Neural cell (in vitro differentiated cells): ENCODE data around the gene CCL14. TPM values are rescaled to one million over a fixed set of nuclear protein-coding genes. Genes with fewer than 3 reads are reported as not detected.

ENCODE experiments used
- H2AFZ ChIP-seq: fragments of 200-600, 300-800 bp; sonication (generic), shearing (Covaris generic); 2 replicates; pipeline ENCODE4 v1.6.0; 2014; ENCODE audit warnings: low read depth, mild to moderate bottlenecking, antibody characterized with exemption, low read length, moderate library complexity
- H3F3A ChIP-seq: fragments of 200-600 bp; shearing (Covaris generic); 2 replicates; pipeline ENCODE4 v1.6.1; 2016; ENCODE audit warnings: mild to moderate bottlenecking, moderate library complexity, mixed read lengths, antibody characterized with exemption, low read length; ENCODE audit not compliant: insufficient read depth, poor library complexity, severe bottlenecking
- H3K27ac ChIP-seq: fragments of 200-600, 300-800 bp; sonication (generic), shearing (Covaris generic); 2 replicates; pipeline ENCODE4 v1.5.1; 2014; ENCODE audit warnings: mild to moderate bottlenecking, low read length, moderate library complexity
- H3K27me3 ChIP-seq: fragments of 300-800, 200-600 bp; sonication (generic), shearing (Covaris generic); 2 replicates; pipeline ENCODE4 v1.6.0; 2014; ENCODE audit warnings: mild to moderate bottlenecking, low read depth, low read length, moderate library complexity; ENCODE audit not compliant: insufficient read depth
- H3K36me3 ChIP-seq: fragments of 300-800, 200-600 bp; sonication (generic), shearing (Covaris generic); 2 replicates; pipeline ENCODE4 v1.5.1; 2014; ENCODE audit warnings: mild to moderate bottlenecking, antibody characterized with exemption, low read length, moderate library complexity; ENCODE audit not compliant: insufficient read depth
- H3K4me2 ChIP-seq: fragments of 300-800, 200-600 bp; sonication (generic), shearing (Covaris generic); 2 replicates; pipeline ENCODE4 v1.6.0; 2014; ENCODE audit warnings: mild to moderate bottlenecking, low read length
- H3K4me3 ChIP-seq: fragments of 300-800, 200-600 bp; sonication (generic), shearing (Covaris generic); 2 replicates; pipeline ENCODE4 v1.5.1; 2014; ENCODE audit warnings: mild to moderate bottlenecking, low read length, moderate library complexity
- H3K79me2 ChIP-seq: fragments of 200-600 bp; shearing (Covaris generic); replicated peaks from 2 replicates; pipeline ENCODE4 v1.6.0; 2014; ENCODE audit warnings: mild to moderate bottlenecking, low read length, moderate library complexity; ENCODE audit not compliant: insufficient read depth
- H3K9ac ChIP-seq: fragments of 300-800, 200-600 bp; sonication (generic), shearing (Covaris generic); 2 replicates; pipeline ENCODE4 v1.6.1; 2016; ENCODE audit warnings: mild to moderate bottlenecking, low read length, mixed read lengths
- H3K9me2 ChIP-seq: fragments of 200-600 bp; shearing (Covaris generic); 2 replicates; pipeline ENCODE4 v1.6.1; 2016; ENCODE audit warnings: mild to moderate bottlenecking, low read length, mixed read lengths; ENCODE audit not compliant: insufficient read depth
- H3K9me3 ChIP-seq: fragments of 200-600, 300-800 bp; sonication (generic), shearing (Covaris generic); 2 replicates; pipeline ENCODE4 v1.6.1; 2016; ENCODE audit warnings: mild to moderate bottlenecking, mixed run types, low read length, moderate library complexity, mixed read lengths
- H4K20me1 ChIP-seq: fragments of 200-600 bp; shearing (Covaris generic); 2 replicates; pipeline ENCODE4 v1.6.1; 2016; ENCODE audit warnings: mild to moderate bottlenecking, mixed run types; ENCODE audit not compliant: insufficient read depth
- EP300 ChIP-seq: fragments of 450-650 bp; conservative IDR thresholded peaks from 2 replicates; pipeline ENCODE4 v1.6.1; 2014; ENCODE audit warnings: antibody characterized with exemption, mild to moderate bottlenecking, moderate library complexity; ENCODE audit not compliant: poor library complexity, severe bottlenecking
- EZH2 ChIP-seq: fragments of 200-600, 300-800 bp; shearing (Covaris generic), sonication (generic); IDR thresholded peaks from 2 replicates; pipeline ENCODE4 v1.6.1; 2014; ENCODE audit warnings: antibody characterized with exemption, low read length, borderline replicate concordance, mild to moderate bottlenecking; ENCODE audit not compliant: insufficient read depth, poor library complexity, severe bottlenecking
- MXI1 ChIP-seq: fragments of 450-650 bp; conservative IDR thresholded peaks from 2 replicates; pipeline ENCODE4 v1.6.1; 2014; ENCODE audit warnings: antibody characterized with exemption, mild to moderate bottlenecking; ENCODE audit not compliant: poor library complexity, severe bottlenecking
- REST ChIP-seq: IDR thresholded peaks from 2 replicates; pipeline ENCODE4 v1.6.1; 2012; ENCODE audit warnings: borderline replicate concordance
- polyA plus RNA-seq: library from polyadenylated mRNA; depleted of rRNA; stranded (reverse); fragments of >200 nt; gene quantifications from 2 replicates; pipeline ENCODE4 v1.2.3, GENCODE V29; 2014
- TF ChIP-seq, protein P1 (sequence below): fragments of 450-650 bp; IDR thresholded peaks from 2 replicates; pipeline ENCODE4 v1.5.1; 2014; ENCODE audit warnings: antibody characterized with exemption, mild to moderate bottlenecking, moderate library complexity; ENCODE audit not compliant: poor library complexity, severe bottlenecking

CCL14 gene
- polyA plus RNA-seq, 1 donor from 2014 or later: not detected

DNA sequence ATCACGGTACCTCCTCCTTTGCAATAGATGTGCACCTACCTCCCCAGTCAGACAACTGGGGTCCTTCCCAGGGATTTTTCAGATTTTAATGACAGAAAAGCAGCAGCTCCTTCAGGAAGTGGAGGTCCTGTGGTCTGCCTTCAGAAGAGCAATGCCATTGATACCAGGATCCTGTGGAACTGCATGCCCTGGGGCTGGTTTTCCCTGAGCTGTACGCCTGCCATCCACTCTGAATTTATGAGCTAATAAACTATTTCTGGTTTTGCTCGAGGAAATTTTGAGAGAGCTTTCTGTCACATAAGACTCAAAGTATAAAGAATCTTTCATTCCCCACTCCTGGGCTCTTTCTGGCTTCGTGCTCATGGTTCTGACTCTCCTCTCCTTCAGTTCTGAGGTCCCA lies 41.2 kb upstream of the CCL14 start:
- Histone ChIP-seq H3K4me3 (no peak overlapping the region), H3F3A (no peaks in the 10 kb centered on the region), H3K36me3 (no peaks in the 10 kb centered on the region), H4K20me1 (no peaks in the 10 kb centered on the region), H3K79me2 (no peaks in the 10 kb centered on the region), H3K4me2 (no peak overlapping the region), H3K27ac (no peak overlapping the region), H3K9me2 (no peaks in the 10 kb centered on the region), H3K9ac (no peak overlapping the region), H3K27me3 (no peaks in the 10 kb centered on the region), H2AFZ (no peak overlapping the region), H3K9me3 (no peaks in the 10 kb centered on the region)
- TF ChIP-seq EP300: no peak
- TF ChIP-seq, protein P1, sequence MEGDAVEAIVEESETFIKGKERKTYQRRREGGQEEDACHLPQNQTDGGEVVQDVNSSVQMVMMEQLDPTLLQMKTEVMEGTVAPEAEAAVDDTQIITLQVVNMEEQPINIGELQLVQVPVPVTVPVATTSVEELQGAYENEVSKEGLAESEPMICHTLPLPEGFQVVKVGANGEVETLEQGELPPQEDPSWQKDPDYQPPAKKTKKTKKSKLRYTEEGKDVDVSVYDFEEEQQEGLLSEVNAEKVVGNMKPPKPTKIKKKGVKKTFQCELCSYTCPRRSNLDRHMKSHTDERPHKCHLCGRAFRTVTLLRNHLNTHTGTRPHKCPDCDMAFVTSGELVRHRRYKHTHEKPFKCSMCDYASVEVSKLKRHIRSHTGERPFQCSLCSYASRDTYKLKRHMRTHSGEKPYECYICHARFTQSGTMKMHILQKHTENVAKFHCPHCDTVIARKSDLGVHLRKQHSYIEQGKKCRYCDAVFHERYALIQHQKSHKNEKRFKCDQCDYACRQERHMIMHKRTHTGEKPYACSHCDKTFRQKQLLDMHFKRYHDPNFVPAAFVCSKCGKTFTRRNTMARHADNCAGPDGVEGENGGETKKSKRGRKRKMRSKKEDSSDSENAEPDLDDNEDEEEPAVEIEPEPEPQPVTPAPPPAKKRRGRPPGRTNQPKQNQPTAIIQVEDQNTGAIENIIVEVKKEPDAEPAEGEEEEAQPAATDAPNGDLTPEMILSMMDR: no peak

DNA sequence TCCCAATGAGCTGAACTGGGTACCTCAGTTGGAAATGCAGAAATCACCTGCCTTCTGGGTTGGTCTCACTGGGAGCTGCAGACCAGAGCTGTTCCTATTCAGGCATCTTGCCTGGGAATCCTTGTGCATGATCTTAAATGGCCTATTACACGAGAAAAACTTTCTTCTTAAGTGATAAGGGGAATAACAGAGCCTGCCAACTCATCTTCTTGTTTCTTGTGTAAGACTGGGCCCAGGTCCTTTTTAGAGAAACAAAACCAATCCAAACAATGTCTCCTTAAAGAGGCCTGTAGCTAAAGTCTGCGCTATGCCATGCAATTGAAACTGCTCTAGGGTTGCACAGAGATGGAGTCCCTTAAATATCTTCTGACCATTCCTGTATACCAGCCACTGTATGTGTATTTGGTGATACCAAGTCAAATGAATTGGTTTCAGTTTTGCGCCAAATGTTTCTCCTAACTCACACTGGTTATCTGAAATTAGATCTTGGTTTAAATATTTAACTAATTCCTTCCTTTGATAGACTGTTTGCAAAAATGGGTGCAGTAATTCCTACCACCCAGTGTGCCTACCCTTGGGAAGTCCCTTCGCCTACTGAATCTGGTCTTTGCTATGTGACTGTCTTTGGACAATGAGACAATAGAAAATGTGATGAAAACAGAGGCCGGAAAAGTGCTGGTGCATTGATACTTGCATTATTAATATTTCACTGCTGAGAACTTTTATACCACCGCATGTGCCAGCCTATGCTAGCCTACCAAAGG lies 37.8 kb upstream of the CCL14 start:
- no peaks in the 10 kb centered on the region for H3K27me3 ChIP-seq
- H3K79me2 ChIP-seq: no peaks in the 10 kb centered on the region
- H3K9me2 ChIP-seq: no peaks in the 10 kb centered on the region
- TF ChIP-seq, protein P1: no peak
- TF ChIP-seq EP300 (no peak), REST (no peak), EZH2 (no peak), MXI1 (no peak)
- H3K27ac ChIP-seq: no peak overlapping the region
- H3K9me3 ChIP-seq: no peaks in the 10 kb centered on the region
- H3F3A ChIP-seq: no peaks in the 10 kb centered on the region
- no peak overlapping the region for H2AFZ ChIP-seq
- H3K36me3 ChIP-seq: no peaks in the 10 kb centered on the region
- H3K4me3 ChIP-seq: no peak overlapping the region
- H4K20me1 ChIP-seq: no peaks in the 10 kb centered on the region
- no peak overlapping the region for H3K4me2 ChIP-seq
- H3K9ac ChIP-seq: no peak overlapping the region
